IPS-20b (cell line): Measurements from ENCODE around the gene OR5C1.

Experiments used
- H3K27ac ChIP-seq: one replicate; pipeline ENCODE4 v1.5.1; 2013; ENCODE audit warnings: low read length
- H3K27me3 ChIP-seq: 2 replicates; pipeline ENCODE4 v1.6.1; 2013; ENCODE audit warnings: mild to moderate bottlenecking, low read length, inconsistent platforms; ENCODE audit not compliant: insufficient read depth
- H3K36me3 ChIP-seq: 2 replicates; pipeline ENCODE4 v1.6.1; 2013; ENCODE audit warnings: low read depth, mild to moderate bottlenecking, inconsistent platforms, low read length, moderate library complexity; ENCODE audit not compliant: insufficient read depth
- H3K4me1 ChIP-seq: 2 replicates; pipeline ENCODE4 v1.6.1; 2013; ENCODE audit warnings: mild to moderate bottlenecking, control low read depth, inconsistent platforms, low read length, moderate library complexity; ENCODE audit not compliant: insufficient read depth
- H3K4me3 ChIP-seq: 2 replicates; pipeline ENCODE4 v1.5.1; 2013; ENCODE audit warnings: mild to moderate bottlenecking, low read length, inconsistent platforms
- H3K9ac ChIP-seq: 2 replicates; pipeline ENCODE4 v1.6.1; 2013; ENCODE audit warnings: low read depth, mild to moderate bottlenecking, inconsistent platforms, low read length, moderate library complexity
- H3K9me3 ChIP-seq: 2 replicates; pipeline ENCODE4 v1.6.1; 2013; ENCODE audit warnings: mild to moderate bottlenecking, low read depth, low read length, inconsistent platforms; ENCODE audit not compliant: insufficient read depth

Gene OR5C1

GRCh38 chr9:122788831-122789230 lies at the start of gene OR5C1:
Gene OR5C1, plus strand, starts transcription at chr9:122788933. Its CDS starts 0 bp downstream, at chr9:122788933.
- Histone ChIP-seq H3K4me1 (no peaks in the 10 kb centered on the region; the same call in 1 of the 2 replicates), H3K9me3 (peaks cover 23% of the 10 kb centered on the region; the same call in 1 of the 2 replicates), H3K27me3 (no peaks in the 10 kb centered on the region), H3K9ac (no peak within 1 kb of the TSS), H3K4me3 (no peak within 1 kb of the TSS), H3K27ac (no peak within 1 kb of the TSS), H3K36me3 (no peaks in the 10 kb centered on the region)

GRCh38 chr9:122742003-122742402 lies 46.7 kb upstream of the OR5C1 start, which contains the start of gene OR1L6:
Gene OR1L6, plus strand, starts transcription at chr9:122742303. Its CDS starts 7,545 bp downstream, at chr9:122749848.
- Histone ChIP-seq H3K9me3 (peaks cover 83% of the 10 kb centered on the region), H3K27ac (no peak within 1 kb of the TSS), H3K36me3 (no peaks in the 10 kb centered on the region), H3K9ac (no peak within 1 kb of the TSS), H3K4me3 (no peak within 1 kb of the TSS), H3K27me3 (no peaks in the 10 kb centered on the region), H3K4me1 (no peaks in the 10 kb centered on the region)

GRCh38 chr9:122754825-122755224 lies 33.9 kb upstream of the OR5C1 start:
- no peak overlapping the region for H3K9ac ChIP-seq
- H3K36me3 ChIP-seq = no peaks in the 10 kb centered on the region
- H3K4me1 ChIP-seq = no peaks in the 10 kb centered on the region
- peaks cover 72% of the 10 kb centered on the region for H3K9me3 ChIP-seq
- no peak overlapping the region for H3K27ac ChIP-seq
- no peaks in the 10 kb centered on the region for H3K27me3 ChIP-seq
- H3K4me3 ChIP-seq = no peak overlapping the region

GRCh38 chr9:122767817-122768216 lies 20.9 kb upstream of the OR5C1 start:
- no peak overlapping the region for H3K9ac ChIP-seq
- H3K27me3 ChIP-seq = no peaks in the 10 kb centered on the region
- no peak overlapping the region for H3K4me3 ChIP-seq
- H3K27ac ChIP-seq = no peak overlapping the region
- no peaks in the 10 kb centered on the region for H3K4me1 ChIP-seq
- H3K9me3 ChIP-seq = peaks cover 30% of the 10 kb centered on the region
- no peaks in the 10 kb centered on the region for H3K36me3 ChIP-seq

GRCh38 chr9:122777052-122777451 lies 11.7 kb upstream of the OR5C1 start:
- Histone ChIP-seq H3K36me3 (no peaks in the 10 kb centered on the region), H3K4me3 (no peak overlapping the region), H3K27me3 (no peaks in the 10 kb centered on the region), H3K9ac (no peak overlapping the region), H3K27ac (no peak overlapping the region), H3K4me1 (no peaks in the 10 kb centered on the region), H3K9me3 (peaks cover 50% of the 10 kb centered on the region; the same call in 1 of the 2 replicates)

GRCh38 chr9:122777935-122778627 lies 10.7 kb upstream of the OR5C1 start:
- H3K27ac ChIP-seq = no peak overlapping the region
- no peaks in the 10 kb centered on the region for H3K27me3 ChIP-seq
- H3K9me3 ChIP-seq = peaks cover 44% of the 10 kb centered on the region; the same call in 1 of the 2 replicates
- no peak overlapping the region for H3K4me3 ChIP-seq
- no peaks in the 10 kb centered on the region for H3K36me3 ChIP-seq
- H3K9ac ChIP-seq = no peak overlapping the region
- no peaks in the 10 kb centered on the region for H3K4me1 ChIP-seq

GRCh38 chr9:122779181-122779580 lies 9.6 kb upstream of the OR5C1 start:
- peaks cover 40% of the 10 kb centered on the region; the same call in 1 of the 2 replicates for H3K9me3 ChIP-seq
- H3K27ac ChIP-seq = no peak overlapping the region
- H3K4me3 ChIP-seq = no peak overlapping the region
- H3K9ac ChIP-seq = no peak overlapping the region
- no peaks in the 10 kb centered on the region for H3K4me1 ChIP-seq
- H3K27me3 ChIP-seq = no peaks in the 10 kb centered on the region
- H3K36me3 ChIP-seq = no peaks in the 10 kb centered on the region

GRCh38 chr9:122780026-122780425 lies 8.7 kb upstream of the OR5C1 start:
- no peak overlapping the region for H3K4me3 ChIP-seq
- H3K9ac ChIP-seq = no peak overlapping the region
- no peaks in the 10 kb centered on the region for H3K27me3 ChIP-seq
- no peaks in the 10 kb centered on the region; the same call in 1 of the 2 replicates for H3K4me1 ChIP-seq
- H3K9me3 ChIP-seq = peaks cover 41% of the 10 kb centered on the region; the same call in 1 of the 2 replicates
- H3K36me3 ChIP-seq = no peaks in the 10 kb centered on the region
- no peak overlapping the region for H3K27ac ChIP-seq

- Histone ChIP-seq H3K9ac (no peak overlapping the region), H3K27me3 (no peaks in the 10 kb centered on the region), H3K4me1 (no peaks in the 10 kb centered on the region; the same call in 1 of the 2 replicates), H3K36me3 (no peaks in the 10 kb centered on the region), H3K4me3 (no peak overlapping the region), H3K9me3 (peaks cover 45% of the 10 kb centered on the region; the same call in 1 of the 2 replicates), H3K27ac (no peak overlapping the region)
Measured at GRCh38 chr9:122781671-122782070, 7.1 kb upstream of the OR5C1 start.

GRCh38 chr9:122785269-122785668 lies 3.5 kb upstream of the OR5C1 start:
- Histone ChIP-seq H3K4me3 (no peak overlapping the region), H3K27ac (no peak overlapping the region), H3K4me1 (no peaks in the 10 kb centered on the region; the same call in 1 of the 2 replicates), H3K27me3 (no peaks in the 10 kb centered on the region), H3K9me3 (peaks cover 14% of the 10 kb centered on the region; the same call in 1 of the 2 replicates), H3K36me3 (no peaks in the 10 kb centered on the region), H3K9ac (no peak overlapping the region)

- no peaks in the 10 kb centered on the region for H3K27me3 ChIP-seq
- H3K36me3 ChIP-seq = no peaks in the 10 kb centered on the region
- no peak overlapping the region for H3K4me3 ChIP-seq
- H3K4me1 ChIP-seq = no peaks in the 10 kb centered on the region; the same call in 1 of the 2 replicates
- no peak overlapping the region for H3K9ac ChIP-seq
- H3K9me3 ChIP-seq = peaks cover 14% of the 10 kb centered on the region; the same call in 1 of the 2 replicates
- no peak overlapping the region for H3K27ac ChIP-seq
Measured at GRCh38 chr9:122786338-122786737, 2.4 kb upstream of the OR5C1 start.
